ENCODE results near the gene MIP. TPM values are rescaled to one million over a fixed set of nuclear protein-coding genes. Genes with fewer than 3 reads are reported as not detected.

Gene MIP
- total and polyA plus RNA-seq, 2 of the 13 experiments (the other 11 are each of a cell fraction or from before 2014, with no cell fraction given) = not detected

DNA sequence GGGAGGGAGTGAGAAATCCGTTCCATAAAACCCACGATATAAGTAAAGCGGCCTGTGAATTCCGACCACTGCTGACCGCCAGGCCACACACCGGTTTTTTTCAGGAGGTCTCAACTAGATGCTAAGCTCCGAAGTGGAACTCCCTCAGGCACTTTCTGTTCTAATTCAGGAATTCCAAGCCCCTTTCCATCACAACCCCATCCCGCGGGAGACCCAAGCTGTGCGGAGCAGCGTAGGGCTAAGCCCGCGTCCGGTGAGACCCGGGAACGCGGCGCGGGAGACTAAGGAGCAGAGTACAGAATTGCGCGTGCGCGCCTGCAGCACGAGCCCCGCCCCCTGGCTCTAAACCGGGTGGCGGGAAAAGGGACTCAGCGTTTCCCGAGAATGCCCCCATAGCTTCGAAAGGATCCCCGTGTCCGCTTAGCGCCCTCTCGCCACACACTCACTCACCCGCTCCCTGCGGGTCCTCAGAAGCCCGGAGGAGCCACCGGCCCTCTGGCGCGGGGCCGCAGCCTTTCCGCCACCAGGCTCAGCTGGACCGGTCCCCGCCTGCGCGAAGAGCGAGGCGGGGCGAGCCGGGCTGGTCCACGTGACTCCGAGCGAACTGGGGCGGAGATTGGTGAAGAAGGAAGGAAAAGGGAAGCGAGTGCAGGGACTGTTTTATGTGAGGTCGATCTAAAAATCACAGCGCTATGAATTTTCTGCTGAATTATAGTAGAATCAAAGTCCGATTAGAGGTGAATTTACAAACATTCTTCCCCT lies 5.4 kb downstream of the MIP start, which contains the start of gene TIMELESS (continued):
- TF ChIP-seq STAT5B (CRISPR knock-in tag; IDR thresholded peaks at IDR 0.05) = no peak
- TF ChIP-seq, protein P1, sequence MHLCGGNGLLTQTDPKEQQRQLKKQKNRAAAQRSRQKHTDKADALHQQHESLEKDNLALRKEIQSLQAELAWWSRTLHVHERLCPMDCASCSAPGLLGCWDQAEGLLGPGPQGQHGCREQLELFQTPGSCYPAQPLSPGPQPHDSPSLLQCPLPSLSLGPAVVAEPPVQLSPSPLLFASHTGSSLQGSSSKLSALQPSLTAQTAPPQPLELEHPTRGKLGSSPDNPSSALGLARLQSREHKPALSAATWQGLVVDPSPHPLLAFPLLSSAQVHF (CRISPR knock-in tag; IDR thresholded peaks at IDR 0.05) = peak; percentile 78; the same call in 1 of the 2 replicates
- TF ChIP-seq, protein P2, sequence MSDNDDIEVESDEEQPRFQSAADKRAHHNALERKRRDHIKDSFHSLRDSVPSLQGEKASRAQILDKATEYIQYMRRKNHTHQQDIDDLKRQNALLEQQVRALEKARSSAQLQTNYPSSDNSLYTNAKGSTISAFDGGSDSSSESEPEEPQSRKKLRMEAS (IDR thresholded peaks at IDR 0.05) = peak; percentile 91
- 0 out of 2 replicates have a peak, but pooled peaks have one; percentile 55 for TF ChIP-seq ZNF879 (CRISPR knock-in tag; IDR thresholded peaks at IDR 0.05)
- 0 out of 2 replicates have a peak, but pooled peaks have one; percentile 45 for TF ChIP-seq ZFP37 (CRISPR knock-in tag; IDR thresholded peaks at IDR 0.05; ENCODE audit: borderline replicate concordance)
- TF ChIP-seq BORCS8-MEF2B (CRISPR knock-in tag; IDR thresholded peaks at IDR 0.05) = peak; percentile 95
- TF ChIP-seq ZNF274 (CRISPR knock-in tag; IDR thresholded peaks at IDR 0.05) = peak; percentile 83
- TF ChIP-seq ZNF207 (IDR thresholded peaks at IDR 0.05; ENCODE audit: borderline replicate concordance) = no peak
- peak; percentile 81; the same call in 1 of the 2 replicates for TF ChIP-seq MEIS2 (CRISPR knock-in tag; IDR thresholded peaks at IDR 0.05)
- peak; percentile 28; the same call in 1 of the 2 replicates for TF ChIP-seq STAG1 (CRISPR knock-in tag; IDR thresholded peaks at IDR 0.05)
- TF ChIP-seq NAIF1 (CRISPR knock-in tag; IDR thresholded peaks at IDR 0.05; ENCODE audit: borderline replicate concordance) = no peak
- TF ChIP-seq, protein P3, sequence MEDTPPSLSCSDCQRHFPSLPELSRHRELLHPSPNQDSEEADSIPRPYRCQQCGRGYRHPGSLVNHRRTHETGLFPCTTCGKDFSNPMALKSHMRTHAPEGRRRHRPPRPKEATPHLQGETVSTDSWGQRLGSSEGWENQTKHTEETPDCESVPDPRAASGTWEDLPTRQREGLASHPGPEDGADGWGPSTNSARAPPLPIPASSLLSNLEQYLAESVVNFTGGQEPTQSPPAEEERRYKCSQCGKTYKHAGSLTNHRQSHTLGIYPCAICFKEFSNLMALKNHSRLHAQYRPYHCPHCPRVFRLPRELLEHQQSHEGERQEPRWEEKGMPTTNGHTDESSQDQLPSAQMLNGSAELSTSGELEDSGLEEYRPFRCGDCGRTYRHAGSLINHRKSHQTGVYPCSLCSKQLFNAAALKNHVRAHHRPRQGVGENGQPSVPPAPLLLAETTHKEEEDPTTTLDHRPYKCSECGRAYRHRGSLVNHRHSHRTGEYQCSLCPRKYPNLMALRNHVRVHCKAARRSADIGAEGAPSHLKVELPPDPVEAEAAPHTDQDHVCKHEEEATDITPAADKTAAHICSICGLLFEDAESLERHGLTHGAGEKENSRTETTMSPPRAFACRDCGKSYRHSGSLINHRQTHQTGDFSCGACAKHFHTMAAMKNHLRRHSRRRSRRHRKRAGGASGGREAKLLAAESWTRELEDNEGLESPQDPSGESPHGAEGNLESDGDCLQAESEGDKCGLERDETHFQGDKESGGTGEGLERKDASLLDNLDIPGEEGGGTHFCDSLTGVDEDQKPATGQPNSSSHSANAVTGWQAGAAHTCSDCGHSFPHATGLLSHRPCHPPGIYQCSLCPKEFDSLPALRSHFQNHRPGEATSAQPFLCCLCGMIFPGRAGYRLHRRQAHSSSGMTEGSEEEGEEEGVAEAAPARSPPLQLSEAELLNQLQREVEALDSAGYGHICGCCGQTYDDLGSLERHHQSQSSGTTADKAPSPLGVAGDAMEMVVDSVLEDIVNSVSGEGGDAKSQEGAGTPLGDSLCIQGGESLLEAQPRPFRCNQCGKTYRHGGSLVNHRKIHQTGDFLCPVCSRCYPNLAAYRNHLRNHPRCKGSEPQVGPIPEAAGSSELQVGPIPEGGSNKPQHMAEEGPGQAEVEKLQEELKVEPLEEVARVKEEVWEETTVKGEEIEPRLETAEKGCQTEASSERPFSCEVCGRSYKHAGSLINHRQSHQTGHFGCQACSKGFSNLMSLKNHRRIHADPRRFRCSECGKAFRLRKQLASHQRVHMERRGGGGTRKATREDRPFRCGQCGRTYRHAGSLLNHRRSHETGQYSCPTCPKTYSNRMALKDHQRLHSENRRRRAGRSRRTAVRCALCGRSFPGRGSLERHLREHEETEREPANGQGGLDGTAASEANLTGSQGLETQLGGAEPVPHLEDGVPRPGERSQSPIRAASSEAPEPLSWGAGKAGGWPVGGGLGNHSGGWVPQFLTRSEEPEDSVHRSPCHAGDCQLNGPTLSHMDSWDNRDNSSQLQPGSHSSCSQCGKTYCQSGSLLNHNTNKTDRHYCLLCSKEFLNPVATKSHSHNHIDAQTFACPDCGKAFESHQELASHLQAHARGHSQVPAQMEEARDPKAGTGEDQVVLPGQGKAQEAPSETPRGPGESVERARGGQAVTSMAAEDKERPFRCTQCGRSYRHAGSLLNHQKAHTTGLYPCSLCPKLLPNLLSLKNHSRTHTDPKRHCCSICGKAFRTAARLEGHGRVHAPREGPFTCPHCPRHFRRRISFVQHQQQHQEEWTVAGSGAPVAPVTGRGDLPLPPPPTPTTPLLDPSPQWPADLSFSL (CRISPR knock-in tag; IDR thresholded peaks at IDR 0.05) = no peak
- TF ChIP-seq ONECUT2 (CRISPR knock-in tag; IDR thresholded peaks at IDR 0.05) = no peak
- TF ChIP-seq ZNF550 (CRISPR knock-in tag; IDR thresholded peaks at IDR 0.05; ENCODE audit: borderline replicate concordance) = no peak
- peak; percentile 46 for TF ChIP-seq HNRNPK (IDR thresholded peaks at IDR 0.05; ENCODE audit: low read depth, low read length, poor library complexity, severe bottlenecking)
- TF ChIP-seq CBFB (CRISPR knock-in tag; IDR thresholded peaks at IDR 0.05) = no peak; the same call in 1 of the 2 replicates
- no peak for TF ChIP-seq ZNF101 (CRISPR knock-in tag; IDR thresholded peaks at IDR 0.05; ENCODE audit: borderline replicate concordance, low read depth)
- TF ChIP-seq, protein P4, sequence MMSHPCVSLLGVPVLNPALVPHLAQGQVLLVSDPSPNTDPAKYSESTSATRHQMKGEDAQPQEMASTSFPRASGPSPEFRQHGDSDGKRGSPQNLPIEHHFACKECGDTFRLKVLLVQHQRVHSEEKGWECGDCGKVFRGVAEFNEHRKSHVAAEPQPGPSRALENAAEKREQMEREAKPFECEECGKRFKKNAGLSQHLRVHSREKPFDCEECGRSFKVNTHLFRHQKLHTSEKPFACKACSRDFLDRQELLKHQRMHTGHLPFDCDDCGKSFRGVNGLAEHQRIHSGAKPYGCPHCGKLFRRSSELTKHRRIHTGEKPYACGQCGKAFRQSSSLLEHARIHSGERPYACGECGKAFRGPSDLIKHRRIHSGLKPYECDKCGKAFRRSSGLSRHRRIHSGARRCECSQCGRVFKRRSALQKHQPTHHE (CRISPR knock-in tag; IDR thresholded peaks at IDR 0.05; ENCODE audit: borderline replicate concordance) = peak; percentile 83; the same call in 1 of the 2 replicates
- TF ChIP-seq, protein P5, sequence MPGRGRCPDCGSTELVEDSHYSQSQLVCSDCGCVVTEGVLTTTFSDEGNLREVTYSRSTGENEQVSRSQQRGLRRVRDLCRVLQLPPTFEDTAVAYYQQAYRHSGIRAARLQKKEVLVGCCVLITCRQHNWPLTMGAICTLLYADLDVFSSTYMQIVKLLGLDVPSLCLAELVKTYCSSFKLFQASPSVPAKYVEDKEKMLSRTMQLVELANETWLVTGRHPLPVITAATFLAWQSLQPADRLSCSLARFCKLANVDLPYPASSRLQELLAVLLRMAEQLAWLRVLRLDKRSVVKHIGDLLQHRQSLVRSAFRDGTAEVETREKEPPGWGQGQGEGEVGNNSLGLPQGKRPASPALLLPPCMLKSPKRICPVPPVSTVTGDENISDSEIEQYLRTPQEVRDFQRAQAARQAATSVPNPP (CRISPR knock-in tag; IDR thresholded peaks at IDR 0.05) = peak; percentile 83
- peak; percentile 71; the same call in 1 of the 2 replicates for TF ChIP-seq ZNF558 (CRISPR knock-in tag; IDR thresholded peaks at IDR 0.05; ENCODE audit: borderline replicate concordance)

Data from HepG2 (cell line).